Mucosa of descending colon (tissue), 3 donors: ENCODE measurements around the gene ZNF423. TPM values are rescaled to one million over a fixed set of nuclear protein-coding genes. Genes with fewer than 3 reads are reported as not detected.

Source experiments
- ATAC-seq: fragments of 200-7000 bp; cut with Tn5 transposase; one replicate; pipeline ENCODE4 v1.9.1; 2020; ENCODE audit warnings: mild to moderate bottlenecking, moderate library complexity
- DNase-seq, 3 donors: peaks; one replicate each; pipeline ENCODE4 v3.0.0-alpha.2; 2020
- H3K36me3 ChIP-seq: fragments of 200-600 bp; one replicate; pipeline ENCODE4 v1.8.0; 2021; ENCODE audit warnings: low read depth, mild to moderate bottlenecking
- H3K4me1 ChIP-seq: fragments of 200-600 bp; one replicate; pipeline ENCODE4 v1.8.0; 2021; ENCODE audit warnings: low read depth, mild to moderate bottlenecking
- H3K4me3 ChIP-seq: fragments of 200-600 bp; one replicate; pipeline ENCODE4 v1.8.0; 2021; ENCODE audit warnings: mild to moderate bottlenecking
- H3K9me3 ChIP-seq: fragments of 200-600 bp; one replicate; pipeline ENCODE4 v1.8.0; 2021; ENCODE audit warnings: mild to moderate bottlenecking
- intact Hi-C, 2 donors: fragments of 100-400 bp; cut with DNase I in 1 of 2; cut with micrococcal nuclease in 1 of 2; formaldehyde crosslinking; loops; one replicate each; pipeline versions ENCODE4 v1.11.0 to v1.11.1; 2022; cut with DNase I, micrococcal nuclease
- total RNA-seq, 3 donors: library from RNA; stranded (reverse); fragmentation: NEBNext Ultra II Directional in 2 of 3; extraction: Animal tissue kit (Norgen Biotek cat#: 25700) in 2 of 3; gene quantifications; one replicate each; pipeline versions ENCODE4 v1.2.1 to v1.2.4, GENCODE V29; 2021 to 2023
- TF ChIP-seq, protein P1 (sequence below): fragments of 200-600 bp; IDR thresholded peaks from one replicate; pipeline ENCODE4 v1.8.0; 2022; ENCODE audit warnings: antibody characterized with exemption, mild to moderate bottlenecking
- donor health status: DM: no; HTN: no; CAD: no; lungs with moderate emphysema.
- donor health status: DM: no; HTN: no; CAD: no.
- donor health status: DM: no; HTN: yes; CAD: no.

The ZNF423 gene
- total RNA-seq, 3 donors from 2014 or later: 6.7 to 11.6 (median 11.0) TPM

DNA sequence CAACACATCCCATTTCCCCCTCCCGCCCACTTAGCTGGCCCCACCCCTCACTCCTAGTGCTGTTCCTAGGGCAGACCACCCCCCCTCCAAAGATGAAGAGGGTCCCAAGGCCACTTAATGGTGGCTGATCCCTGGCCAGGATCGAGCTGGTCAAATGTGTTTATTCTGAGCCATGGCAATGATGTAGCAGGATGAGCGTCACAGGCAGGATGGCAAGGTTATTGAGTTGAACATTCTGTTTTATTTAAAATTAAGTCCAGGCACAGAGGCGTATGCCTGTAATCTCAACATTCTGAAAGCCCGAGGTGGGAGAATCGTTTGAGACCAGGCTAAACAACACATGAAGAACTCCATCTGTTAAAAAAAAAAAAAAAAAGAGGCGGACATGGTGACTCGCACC is 12.2 kb downstream of the ZNF423 start:
- TF ChIP-seq, protein P1, sequence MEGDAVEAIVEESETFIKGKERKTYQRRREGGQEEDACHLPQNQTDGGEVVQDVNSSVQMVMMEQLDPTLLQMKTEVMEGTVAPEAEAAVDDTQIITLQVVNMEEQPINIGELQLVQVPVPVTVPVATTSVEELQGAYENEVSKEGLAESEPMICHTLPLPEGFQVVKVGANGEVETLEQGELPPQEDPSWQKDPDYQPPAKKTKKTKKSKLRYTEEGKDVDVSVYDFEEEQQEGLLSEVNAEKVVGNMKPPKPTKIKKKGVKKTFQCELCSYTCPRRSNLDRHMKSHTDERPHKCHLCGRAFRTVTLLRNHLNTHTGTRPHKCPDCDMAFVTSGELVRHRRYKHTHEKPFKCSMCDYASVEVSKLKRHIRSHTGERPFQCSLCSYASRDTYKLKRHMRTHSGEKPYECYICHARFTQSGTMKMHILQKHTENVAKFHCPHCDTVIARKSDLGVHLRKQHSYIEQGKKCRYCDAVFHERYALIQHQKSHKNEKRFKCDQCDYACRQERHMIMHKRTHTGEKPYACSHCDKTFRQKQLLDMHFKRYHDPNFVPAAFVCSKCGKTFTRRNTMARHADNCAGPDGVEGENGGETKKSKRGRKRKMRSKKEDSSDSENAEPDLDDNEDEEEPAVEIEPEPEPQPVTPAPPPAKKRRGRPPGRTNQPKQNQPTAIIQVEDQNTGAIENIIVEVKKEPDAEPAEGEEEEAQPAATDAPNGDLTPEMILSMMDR: no peak
- no peaks in the 10 kb centered on the region for H3K36me3 ChIP-seq

GRCh38 chr16:49842972-49843371 is 12.9 kb downstream of the ZNF423 start:
- intact Hi-C loops: no loop called here
- Histone ChIP-seq H3K36me3 (no peaks in the 10 kb centered on the region), H3K4me3 (no peak overlapping the region), H3K9me3 (no peaks in the 10 kb centered on the region), H3K4me1 (no peaks in the 10 kb centered on the region)
- TF ChIP-seq, protein P1: no peak
- DNase-seq (no peak), ATAC-seq (no peak)

More for the DNA sequence above, 12.2 kb downstream of the ZNF423 start:
- Histone ChIP-seq H3K4me3 (no peak overlapping the region), H3K4me1 (no peaks in the 10 kb centered on the region), H3K9me3 (no peaks in the 10 kb centered on the region)
- ATAC-seq: no peak
- intact Hi-C loops: no loop called here
- DNase-seq: no peak

GRCh38 chr16:49839017-49839825 is 16.7 kb downstream of the ZNF423 start:
- peak; percentile 7 for ATAC-seq

DNA sequence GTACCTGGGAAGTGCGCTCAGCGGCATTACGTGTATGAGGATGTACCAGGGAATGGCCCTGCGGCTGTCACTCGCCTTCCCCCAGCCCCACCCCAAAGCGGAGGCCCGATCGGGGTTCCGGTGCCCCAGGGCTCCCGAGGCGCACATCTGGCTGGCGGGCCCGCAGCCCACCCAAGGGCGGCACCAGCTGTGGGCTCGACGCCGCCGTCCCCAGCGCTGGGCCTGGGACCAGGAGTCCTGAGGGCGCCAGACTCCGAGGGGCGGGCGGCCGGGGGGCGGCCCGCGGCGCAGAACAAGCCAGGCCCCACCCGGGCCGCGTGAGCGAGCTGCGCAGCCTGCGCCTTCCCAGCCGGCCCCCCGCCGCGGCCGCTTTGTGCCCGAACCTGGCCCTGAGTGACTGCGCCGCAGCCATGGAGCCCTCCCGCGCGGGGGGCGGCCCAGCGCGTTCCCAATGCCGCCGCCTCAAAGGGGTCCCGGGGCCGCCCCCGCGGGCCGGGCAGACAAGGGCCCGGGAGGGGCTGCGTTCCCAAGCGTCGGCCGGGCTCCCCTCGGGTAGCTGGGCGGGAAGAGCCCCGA is 17.4 kb downstream of the ZNF423 start:
- intact Hi-C loops: no loop called here
- Histone ChIP-seq H3K4me1 (peaks cover 3% of the 10 kb centered on the region), H3K4me3 (no peak overlapping the region), H3K36me3 (no peaks in the 10 kb centered on the region), H3K9me3 (no peaks in the 10 kb centered on the region)
- DNase-seq: no peak
- TF ChIP-seq, protein P1: no peak
- peak; percentile 20 for ATAC-seq

More at GRCh38 chr16:49839017-49839825, 16.7 kb downstream of the ZNF423 start:
- Histone ChIP-seq H3K4me3 (no peak overlapping the region), H3K36me3 (no peaks in the 10 kb centered on the region), H3K9me3 (no peaks in the 10 kb centered on the region), H3K4me1 (peaks cover 3% of the 10 kb centered on the region)
- TF ChIP-seq, protein P1: no peak
- DNase-seq: peak in 1 of 3 donors; percentile 57
- intact Hi-C loops: no loop called here

- H3K9me3 ChIP-seq: no peaks in the 10 kb centered on the region
- DNase-seq (no peak), ATAC-seq (no peak)
- TF ChIP-seq, protein P1: no peak
- no peaks in the 10 kb centered on the region for H3K36me3 ChIP-seq
- peaks cover 3% of the 10 kb centered on the region for H3K4me1 ChIP-seq
- intact Hi-C loops: no loop called here
- no peak overlapping the region for H3K4me3 ChIP-seq
Observed at GRCh38 chr16:49837688-49838410, 18.1 kb downstream of the ZNF423 start.
